VCaP (cell line): Measurements from ENCODE around the gene MTA3.

Experiments
- H3K27ac ChIP-seq: fragments of 450-650 bp; 2 replicates; pipeline ENCODE4 v1.5.1; 2017
- TF ChIP-seq, protein P1 (sequence below): fragments of 450-650 bp; conservative IDR thresholded peaks from 2 replicates; pipeline ENCODE4 v1.5.1; 2017; ENCODE audit warnings: mild to moderate bottlenecking, moderate library complexity

The MTA3 gene

DNA sequence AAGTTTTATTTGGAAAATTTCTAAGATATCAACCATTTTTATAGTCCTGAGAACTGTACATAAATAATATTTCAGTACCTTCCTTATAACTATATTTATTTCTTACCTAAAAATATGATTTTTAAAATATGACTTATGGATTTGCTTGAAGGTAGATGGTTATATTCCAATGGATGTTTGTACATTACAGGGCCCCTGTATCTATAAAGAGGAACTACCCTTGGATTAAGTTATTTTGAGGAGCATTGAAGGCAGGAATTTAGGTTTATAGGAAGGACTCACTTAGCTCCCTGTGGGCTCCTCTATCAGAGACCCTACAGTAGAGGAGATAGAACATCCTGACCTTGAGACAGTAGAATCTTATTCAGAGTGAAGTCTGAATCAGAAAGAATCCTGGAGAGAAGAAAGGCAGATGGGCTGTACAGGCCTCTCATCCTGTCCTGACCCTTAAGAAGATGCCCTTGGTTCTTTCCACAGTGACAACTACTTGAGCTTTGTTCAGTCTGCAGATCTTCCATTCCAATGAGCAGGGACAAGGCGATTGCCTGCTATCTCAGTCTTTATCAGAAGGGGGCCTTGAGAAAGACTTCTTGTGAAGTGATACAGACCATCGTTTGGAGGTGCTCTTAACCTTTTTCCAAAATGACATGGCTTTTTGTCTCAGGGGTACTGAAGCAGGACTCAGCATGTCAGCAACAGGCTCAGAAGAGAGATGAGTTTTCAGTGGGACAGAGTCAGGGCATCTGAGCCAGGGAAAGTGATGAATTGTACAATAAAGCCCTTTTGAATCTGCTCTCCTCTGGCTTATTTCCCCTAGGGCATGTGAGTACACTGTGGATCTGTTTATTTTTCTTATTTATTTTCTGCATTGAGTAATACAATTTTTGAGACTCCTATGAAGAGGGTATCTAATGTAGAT lies 174.6 kb downstream of the MTA3 start:
- no peak overlapping the region for H3K27ac ChIP-seq
- TF ChIP-seq, protein P1, sequence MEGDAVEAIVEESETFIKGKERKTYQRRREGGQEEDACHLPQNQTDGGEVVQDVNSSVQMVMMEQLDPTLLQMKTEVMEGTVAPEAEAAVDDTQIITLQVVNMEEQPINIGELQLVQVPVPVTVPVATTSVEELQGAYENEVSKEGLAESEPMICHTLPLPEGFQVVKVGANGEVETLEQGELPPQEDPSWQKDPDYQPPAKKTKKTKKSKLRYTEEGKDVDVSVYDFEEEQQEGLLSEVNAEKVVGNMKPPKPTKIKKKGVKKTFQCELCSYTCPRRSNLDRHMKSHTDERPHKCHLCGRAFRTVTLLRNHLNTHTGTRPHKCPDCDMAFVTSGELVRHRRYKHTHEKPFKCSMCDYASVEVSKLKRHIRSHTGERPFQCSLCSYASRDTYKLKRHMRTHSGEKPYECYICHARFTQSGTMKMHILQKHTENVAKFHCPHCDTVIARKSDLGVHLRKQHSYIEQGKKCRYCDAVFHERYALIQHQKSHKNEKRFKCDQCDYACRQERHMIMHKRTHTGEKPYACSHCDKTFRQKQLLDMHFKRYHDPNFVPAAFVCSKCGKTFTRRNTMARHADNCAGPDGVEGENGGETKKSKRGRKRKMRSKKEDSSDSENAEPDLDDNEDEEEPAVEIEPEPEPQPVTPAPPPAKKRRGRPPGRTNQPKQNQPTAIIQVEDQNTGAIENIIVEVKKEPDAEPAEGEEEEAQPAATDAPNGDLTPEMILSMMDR: no peak

DNA sequence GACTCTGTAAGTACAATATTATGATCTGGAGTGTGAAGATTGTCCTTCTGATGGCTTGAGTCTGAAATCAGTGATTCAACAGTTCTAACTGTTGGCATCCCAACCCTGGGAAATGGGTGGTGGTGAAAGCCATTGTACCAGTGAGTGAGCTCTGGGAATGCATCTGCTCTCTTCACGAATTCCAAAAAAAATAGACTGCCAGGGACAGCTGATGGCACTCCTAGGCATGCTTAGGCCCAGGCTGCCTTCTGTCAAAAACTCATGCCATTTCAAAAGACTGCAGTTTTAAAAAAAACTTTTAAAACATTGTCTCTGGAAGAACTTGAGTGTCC lies 175.2 kb downstream of the MTA3 start:
- TF ChIP-seq, protein P1: no peak
- no peak overlapping the region for H3K27ac ChIP-seq

DNA sequence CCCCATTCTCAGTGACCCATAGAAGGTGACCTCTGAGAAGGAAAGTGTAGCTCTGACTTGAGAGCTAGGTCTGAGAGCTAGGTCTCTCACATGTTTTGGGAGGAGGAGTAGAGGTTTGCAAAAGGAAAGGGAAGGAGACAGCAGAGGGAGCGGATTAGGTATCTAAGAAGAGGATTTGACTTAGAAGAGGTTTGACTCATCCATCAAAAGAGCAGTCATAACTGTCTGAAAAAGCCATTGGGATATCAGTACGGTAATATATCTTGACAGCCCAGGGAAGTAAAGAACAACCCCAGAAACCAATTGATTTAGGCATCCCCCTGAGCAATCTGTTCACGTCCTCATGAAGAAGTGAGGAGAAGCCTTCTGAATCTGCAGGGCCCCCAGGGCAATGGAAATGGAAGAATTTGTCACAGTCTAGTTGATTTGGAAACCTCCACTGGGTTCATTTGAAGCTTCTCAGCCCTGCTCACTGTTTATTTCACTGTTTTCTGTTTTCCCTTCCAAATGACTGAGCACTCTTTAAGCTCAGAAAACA lies 176.2 kb downstream of the MTA3 start:
- TF ChIP-seq, protein P1: no peak
- no peak overlapping the region for H3K27ac ChIP-seq

DNA sequence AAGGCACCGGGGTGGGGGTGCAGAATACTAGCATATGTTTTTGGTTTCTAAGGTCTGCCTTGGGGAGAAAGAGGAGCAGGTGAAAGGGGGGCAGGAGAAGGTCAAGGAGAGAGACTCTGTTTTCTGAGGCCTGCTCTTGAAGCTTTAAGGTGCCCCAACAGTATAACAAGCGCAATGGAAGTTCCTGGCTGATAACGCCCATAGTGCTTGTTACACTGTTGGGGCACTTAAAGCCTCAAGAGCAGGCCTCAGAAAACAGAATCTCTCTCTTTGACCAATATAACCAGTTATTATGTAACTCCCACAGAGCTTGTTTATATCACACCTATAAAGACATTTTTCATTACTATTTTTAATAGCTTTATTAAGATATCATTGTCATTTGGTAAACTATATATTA lies 179.0 kb downstream of the MTA3 start:
- TF ChIP-seq, protein P1: no peak
- H3K27ac ChIP-seq: no peak overlapping the region

DNA sequence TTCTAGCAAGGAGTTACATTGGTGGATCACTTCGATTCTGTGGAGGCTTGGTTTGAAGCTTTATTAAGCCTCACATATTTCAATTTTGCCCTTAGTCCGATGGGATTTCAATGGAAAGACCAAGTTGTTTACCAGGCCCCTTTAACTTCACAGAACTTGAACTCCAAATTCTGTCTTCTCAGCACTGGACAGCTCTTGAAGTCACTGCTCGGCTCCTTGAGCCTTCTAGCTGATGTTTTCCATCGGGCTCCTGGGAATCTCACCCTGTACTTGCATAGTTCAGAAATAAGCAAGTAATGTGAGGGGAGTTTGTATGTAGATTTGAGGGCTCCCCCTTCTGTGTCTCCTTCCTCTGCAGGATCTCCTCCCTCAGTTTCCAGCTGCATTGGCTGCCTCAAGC lies 180.4 kb downstream of the MTA3 start:
- no peak overlapping the region for H3K27ac ChIP-seq
- TF ChIP-seq, protein P1: no peak

DNA sequence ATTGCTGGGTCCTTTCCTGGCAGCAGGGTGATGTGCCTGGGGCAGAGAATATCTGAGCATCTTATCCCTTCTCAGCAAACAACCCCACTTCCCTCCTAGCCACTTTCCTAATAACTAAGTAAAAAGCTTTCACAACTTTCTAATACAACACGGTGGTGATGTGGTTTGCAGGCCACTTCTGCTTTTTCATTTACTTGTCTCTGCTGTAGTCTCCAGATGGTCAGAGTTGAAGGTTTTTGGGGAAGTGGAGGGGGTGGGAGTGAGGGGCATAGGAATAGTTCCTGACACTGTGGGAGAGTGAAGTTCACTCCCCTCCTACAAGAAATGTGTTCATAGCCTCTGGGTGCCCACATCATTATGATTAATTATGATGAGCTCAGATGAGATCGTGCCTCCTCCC lies 183.9 kb downstream of the MTA3 start:
- TF ChIP-seq, protein P1: no peak
- H3K27ac ChIP-seq: no peak overlapping the region

DNA sequence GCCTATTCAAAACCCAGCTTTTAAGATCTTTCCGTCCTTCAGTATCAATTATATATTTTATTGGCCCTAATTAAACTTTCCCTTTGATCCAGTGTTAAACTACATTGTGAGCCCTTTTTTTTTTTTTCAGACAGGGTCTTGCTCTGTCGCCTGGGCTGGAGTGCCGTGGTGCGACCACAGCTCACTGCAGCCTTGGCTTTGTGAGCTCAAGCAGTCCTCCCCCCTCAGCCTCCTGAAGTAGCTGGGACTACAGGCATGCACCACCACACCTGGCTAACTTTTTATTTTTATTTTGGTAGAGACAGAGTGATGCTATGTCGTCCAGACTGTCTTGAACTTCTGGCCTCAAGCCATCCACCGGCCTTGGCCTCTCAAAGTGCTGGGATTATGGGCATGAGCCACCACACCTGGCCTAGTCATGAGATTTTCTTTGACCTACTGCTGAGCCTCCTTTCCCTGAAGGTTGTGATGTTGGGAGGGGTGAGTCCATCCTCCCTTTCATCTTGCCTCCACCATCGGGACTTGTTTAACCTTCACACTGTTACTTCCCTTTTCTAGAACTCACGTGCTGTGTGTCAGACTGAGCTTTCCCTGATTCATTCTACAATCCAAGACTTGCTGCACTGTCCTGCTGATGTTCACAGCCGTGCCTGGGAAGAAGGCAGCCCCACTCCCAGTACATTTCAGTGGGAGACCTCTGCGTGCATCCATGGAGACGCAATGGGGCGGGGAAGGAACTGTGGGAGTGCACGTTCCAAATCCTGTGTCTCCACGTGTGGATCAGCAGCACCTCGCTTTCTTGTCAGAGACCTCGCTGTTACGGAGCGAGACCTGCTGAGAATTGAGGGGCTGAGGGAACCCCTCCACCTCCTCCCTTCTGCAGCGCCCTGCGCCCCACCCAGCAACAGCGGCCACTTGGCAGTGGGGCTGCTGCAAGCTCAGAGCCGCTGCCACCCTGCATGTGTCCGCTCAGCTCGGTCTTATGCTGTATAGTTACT lies 184.7 kb downstream of the MTA3 start:
- H3K27ac ChIP-seq: no peak overlapping the region
- TF ChIP-seq, protein P1: no peak
